GM19395 (cell line): ENCODE results near the gene AKAP6.
"Not testable (repeated sequence)": the region's sequence is repeated elsewhere in the genome, so short reads cannot be mapped to it uniquely, and the experiment has no call there.

Experiments
- ATAC-seq: cut with Tn5 transposase; IDR thresholded peaks from one replicate; pipeline ENCODE4 v1.9.1; 2021; ENCODE audit warnings: mild to moderate bottlenecking, moderate library complexity; ENCODE audit not compliant: unreplicated experiment

AKAP6 gene

GRCh38 chr14:32367516-32367915, 38.4 kb downstream of the AKAP6 start:
- no peak for ATAC-seq

- no peak for ATAC-seq
Observed at GRCh38 chr14:32368107-32368506, 39.0 kb downstream of the AKAP6 start.

DNA sequence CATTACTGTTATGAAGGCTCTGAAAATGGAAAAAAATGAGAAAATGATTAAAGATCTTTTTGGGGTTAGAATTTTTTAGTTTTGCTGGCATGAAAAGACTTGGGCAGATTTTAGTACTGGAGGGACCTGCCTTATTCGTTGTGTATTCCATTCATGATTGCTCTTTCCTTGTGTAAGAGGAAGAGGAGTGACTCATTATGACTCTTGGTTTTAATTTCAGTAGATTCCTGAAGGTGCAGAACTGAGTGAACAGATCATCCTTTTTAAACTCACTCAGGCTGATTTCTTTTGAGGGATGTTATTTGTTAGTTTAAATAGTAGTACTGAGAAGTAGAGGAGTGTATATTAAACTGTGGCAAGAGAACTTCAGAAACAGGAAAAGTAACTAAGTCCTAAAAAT, 41.6 kb downstream of the AKAP6 start:
- no peak for ATAC-seq

- ATAC-seq = no peak
Observed at GRCh38 chr14:32372154-32372553, 43.1 kb downstream of the AKAP6 start.

GRCh38 chr14:32373174-32373573, 44.1 kb downstream of the AKAP6 start:
- ATAC-seq = not testable (repeated sequence)

DNA sequence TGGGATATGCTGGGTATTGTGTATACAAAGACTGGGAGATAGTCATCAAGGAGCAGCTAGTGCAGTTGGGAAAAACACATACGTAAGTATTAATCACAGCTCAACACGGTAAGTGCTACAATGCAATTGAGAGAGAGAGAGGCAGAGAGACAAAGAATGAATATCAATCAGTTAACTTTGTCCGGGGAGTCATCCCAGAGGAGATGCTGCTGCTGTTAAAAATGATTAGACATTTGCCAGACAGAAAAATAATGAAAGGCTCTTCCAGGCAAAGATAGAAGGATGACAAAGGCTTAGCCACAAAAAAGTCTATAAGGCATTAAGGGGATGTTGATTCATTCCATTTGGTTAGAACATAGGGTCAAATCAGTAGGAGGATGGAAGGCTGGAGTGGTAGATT, 45.1 kb downstream of the AKAP6 start:
- ATAC-seq = no peak

DNA sequence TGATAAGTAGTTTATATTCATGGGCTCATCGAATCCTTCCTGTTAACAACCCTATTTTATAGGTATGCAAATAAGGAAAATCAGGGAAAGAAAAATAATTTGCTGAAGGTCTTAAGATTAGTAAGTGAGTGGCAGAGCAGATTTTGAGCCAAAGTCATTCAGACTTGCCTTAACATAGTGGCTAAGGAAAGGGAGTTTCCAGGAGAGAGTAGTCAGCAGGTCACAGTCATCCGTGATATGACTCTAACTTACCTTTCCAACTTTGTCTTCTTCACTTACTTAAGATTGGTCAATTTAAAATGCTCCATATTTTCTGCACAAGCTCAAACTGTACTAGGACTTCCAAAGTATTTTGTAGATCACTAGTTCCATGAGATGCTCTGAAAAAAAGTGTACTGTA, 46.6 kb downstream of the AKAP6 start:
- no peak for ATAC-seq

DNA sequence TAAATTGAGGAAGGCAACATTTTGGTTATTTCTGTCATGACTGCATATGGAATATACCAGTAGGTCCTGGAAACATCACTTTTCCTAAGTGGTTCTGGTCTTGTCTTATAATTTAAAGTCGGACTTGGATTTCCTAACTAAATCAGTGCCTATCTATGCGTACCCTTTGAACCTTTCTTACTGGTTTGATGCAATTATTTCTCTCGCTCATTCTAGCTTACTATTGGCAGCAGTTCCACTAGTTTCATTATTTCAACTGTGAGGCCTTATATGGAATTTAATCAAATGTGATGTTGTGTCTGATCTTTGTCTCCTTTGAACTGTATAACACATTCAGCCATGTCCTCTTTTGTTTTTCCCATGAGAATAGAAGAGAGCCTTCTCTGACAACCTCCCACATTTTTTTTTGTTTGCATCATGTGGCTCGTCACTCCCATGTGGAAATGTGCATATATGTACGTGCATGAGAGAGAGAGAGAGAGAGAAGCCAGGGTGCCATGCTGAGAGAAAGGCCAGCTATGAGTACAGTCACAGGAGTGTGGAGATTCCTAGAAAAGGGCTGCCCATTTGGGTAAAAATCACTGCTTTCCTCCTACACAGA, 48.0 kb downstream of the AKAP6 start:
- no peak for ATAC-seq

GRCh38 chr14:32378284-32378683, 49.2 kb downstream of the AKAP6 start:
- ATAC-seq = no peak

GRCh38 chr14:32379447-32379846, 50.3 kb downstream of the AKAP6 start:
- ATAC-seq = no peak

GRCh38 chr14:32381869-32382268, 52.8 kb downstream of the AKAP6 start:
- no peak for ATAC-seq

GRCh38 chr14:32382704-32383103, 53.6 kb downstream of the AKAP6 start:
- ATAC-seq = no peak

DNA sequence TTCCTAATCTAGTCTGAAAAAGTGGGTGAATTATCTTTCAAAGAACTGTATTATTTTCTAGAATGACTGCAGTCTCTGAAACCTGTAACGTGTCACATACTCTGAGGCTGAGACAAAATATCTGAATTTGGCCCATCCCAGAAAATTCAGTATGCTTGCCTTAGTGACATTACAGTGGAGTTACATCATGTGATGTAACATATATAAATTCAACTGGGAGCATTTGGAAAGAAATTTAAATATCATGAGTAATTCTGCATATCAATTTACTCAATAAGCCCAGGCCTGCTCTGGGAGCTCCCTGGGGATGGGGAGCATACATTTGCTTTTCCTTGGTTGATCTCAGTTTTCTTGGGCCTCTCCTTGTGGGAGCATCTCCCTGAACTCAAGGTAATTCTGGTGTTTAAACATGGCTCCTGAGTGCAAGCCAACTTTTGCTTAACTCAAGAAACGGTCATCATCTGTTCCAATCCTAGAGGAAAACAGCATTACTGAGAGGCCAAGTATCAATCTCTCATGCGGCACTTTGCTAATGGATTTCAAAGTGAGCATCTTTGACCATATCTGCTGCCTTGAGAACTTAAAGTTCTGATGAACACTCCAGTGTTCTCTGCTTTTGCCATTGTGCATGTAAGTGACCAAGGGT, 54.4 kb downstream of the AKAP6 start:
- no peak for ATAC-seq

- ATAC-seq = no peak
Observed at GRCh38 chr14:32384464-32384863, 55.4 kb downstream of the AKAP6 start.

DNA sequence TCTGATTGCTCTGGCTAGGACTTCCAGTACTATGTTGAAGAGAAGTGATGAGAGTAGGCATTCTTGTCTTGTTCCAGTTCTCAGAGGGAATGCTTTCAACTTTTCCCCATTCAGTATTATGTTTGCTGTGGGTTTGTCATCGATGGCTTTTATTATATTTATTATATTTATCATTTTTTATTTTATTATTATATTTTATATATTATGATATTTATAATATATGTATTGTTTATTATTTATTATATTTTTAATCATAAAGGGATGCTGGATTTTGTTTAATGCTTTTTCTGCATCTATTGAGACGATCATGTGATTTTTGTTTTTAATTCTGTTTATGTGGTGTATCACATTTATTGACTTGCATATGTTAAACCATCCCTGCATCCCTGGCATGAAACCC, 58.2 kb downstream of the AKAP6 start:
- ATAC-seq = not testable (repeated sequence)

- no peak for ATAC-seq
Observed at GRCh38 chr14:32393119-32393518, 64.0 kb downstream of the AKAP6 start.

- ATAC-seq = no peak
Observed at GRCh38 chr14:32394038-32394437, 64.9 kb downstream of the AKAP6 start.

GRCh38 chr14:32396885-32397284, 67.8 kb downstream of the AKAP6 start:
- no peak for ATAC-seq

- ATAC-seq = no peak
Observed at GRCh38 chr14:32397861-32398640, 69.0 kb downstream of the AKAP6 start.

DNA sequence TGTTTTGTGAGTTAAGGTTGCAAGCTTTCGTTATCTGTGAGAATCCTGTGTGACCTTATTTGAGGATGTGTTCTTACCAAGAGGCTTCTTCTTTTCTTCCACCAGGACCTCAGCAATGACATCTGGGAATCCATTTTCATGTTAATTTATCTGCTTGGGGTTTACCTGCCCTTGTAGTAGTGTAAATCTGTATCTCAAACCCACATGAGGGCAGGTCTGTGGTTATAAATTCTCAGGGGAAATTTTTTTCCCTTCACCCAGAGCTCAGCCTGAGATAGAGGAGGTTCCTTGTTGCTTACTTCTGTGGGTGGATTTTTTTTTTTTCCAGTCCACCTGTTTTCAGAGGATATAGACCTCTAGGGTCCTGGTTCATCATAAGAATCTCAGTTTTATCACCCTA, 70.8 kb downstream of the AKAP6 start:
- ATAC-seq = no peak

DNA sequence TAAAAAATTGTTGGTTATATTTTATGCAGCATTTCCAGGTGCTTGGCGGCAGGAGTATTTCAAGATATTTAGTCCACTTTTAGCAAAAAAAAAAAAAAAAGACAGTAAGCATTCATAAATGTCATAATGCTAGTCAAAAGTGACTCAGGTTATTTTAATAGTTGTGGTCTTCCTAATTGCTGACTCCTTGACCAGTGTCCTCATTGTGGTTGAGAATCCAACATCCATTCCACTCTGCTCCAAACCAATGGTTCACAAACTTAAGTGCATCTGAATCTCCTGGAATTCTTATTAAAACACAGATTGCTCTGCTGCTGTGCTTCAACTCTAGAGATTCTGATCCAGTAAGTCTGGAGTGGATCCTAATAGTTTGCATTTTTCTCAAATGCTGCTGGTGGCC, 71.4 kb downstream of the AKAP6 start:
- no peak for ATAC-seq

- no peak for ATAC-seq
Observed at GRCh38 chr14:32403021-32403420, 73.9 kb downstream of the AKAP6 start.
